Measurements from ENCODE around the gene IL10.

The IL10 gene

GRCh38 chr1:206772243-206772937, at the start of gene IL10:
TSS of gene IL10 (minus strand) at chr1:206772494. CDS start at chr1:206772435, 59 bp downstream.
- TF ChIP-seq Cebpa-rat (IDR thresholded peaks at IDR 0.05), result peak in 4 of 11 experiments; percentile 12 to 64 (median 31); a peak in 3 of 22 replicates
- Histone ChIP-seq H3K9ac (peak within 1 kb of the TSS in 8 of 11 experiments; percentile 1 to 85 (median 78); a peak in 11 of 22 replicates), H3K4me2 (peak within 1 kb of the TSS; percentile 77 to 97 (median 87)), H3K36me3 (peaks cover 0 to 25% (median 0%) of the 10 kb centered on the region in 11 experiments; a peak in 7 of 22 replicates), H3K4me3 (peak within 1 kb of the TSS in 5 of 10 experiments; percentile 49 to 65 (median 55); a peak in 9 of 20 replicates), H3K4me1 (peaks cover 58 to 93% (median 68%) of the 10 kb centered on the region in 10 experiments), H3K27me3 (peaks cover 0 to 12% (median 0%) of the 10 kb centered on the region in 11 experiments; a peak in 3 of 22 replicates), H3K9me3 (replicated peaks in 1 of 11) (no peaks in the 10 kb centered on the region), H4K20me1 (no peaks in the 10 kb centered on the region), H3K27ac (peak within 1 kb of the TSS in 10 of 11 experiments; percentile 2 to 93 (median 68); a peak in 16 of 22 replicates)

- TF ChIP-seq Cebpa-rat (IDR thresholded peaks at IDR 0.05), result no peak
- Histone ChIP-seq H3K27ac (no peak overlapping the region), H3K4me2 (no peak overlapping the region)
Observed at GRCh38 chr1:206821493-206821892, 49.2 kb upstream of the IL10 start.

GRCh38 chr1:206816390-206817287, 44.3 kb upstream of the IL10 start:
- Histone ChIP-seq H3K4me1 (peaks cover 33 to 40% (median 37%) of the 10 kb centered on the region in 10 experiments), H3K9me3 (replicated peaks in 1 of 11) (peaks cover 16 to 23% (median 18%) of the 10 kb centered on the region in 11 experiments), H4K20me1 (no peaks in the 10 kb centered on the region), H3K4me2 (peak overlapping the region in 8 of 11 experiments; percentile 1 to 37 (median 16); a peak in 8 of 22 replicates), H3K4me3 (no peak overlapping the region), H3K27ac (no peak overlapping the region), H3K9ac (no peak overlapping the region), H3K27me3 (no peaks in the 10 kb centered on the region), H3K36me3 (peaks cover 0 to 5% (median 0%) of the 10 kb centered on the region in 11 experiments; a peak in 2 of 22 replicates)
- no peak for TF ChIP-seq Cebpa-rat (IDR thresholded peaks at IDR 0.05)

More at GRCh38 chr1:206821493-206821892, 49.2 kb upstream of the IL10 start:
- Histone ChIP-seq H3K4me1 (peaks cover 34 to 43% (median 37%) of the 10 kb centered on the region in 10 experiments), H3K36me3 (no peaks in the 10 kb centered on the region), H3K9ac (no peak overlapping the region), H3K27me3 (no peaks in the 10 kb centered on the region), H3K9me3 (replicated peaks in 1 of 11) (no peaks in the 10 kb centered on the region), H3K4me3 (no peak overlapping the region), H4K20me1 (no peaks in the 10 kb centered on the region)

- peaks cover 0 to 5% (median 0%) of the 10 kb centered on the region in 11 experiments; a peak in 2 of 22 replicates for H3K36me3 ChIP-seq
- H3K27me3 ChIP-seq, result no peaks in the 10 kb centered on the region
- H3K9ac ChIP-seq, result no peak overlapping the region
- H3K27ac ChIP-seq, result peak overlapping the region in 7 of 11 experiments; percentile 11 to 64 (median 34); a peak in 9 of 22 replicates
- H3K4me3 ChIP-seq, result no peak overlapping the region
- H3K4me2 ChIP-seq, result peak overlapping the region; percentile 38 to 70 (median 60)
- H3K4me1 ChIP-seq, result peaks cover 22 to 40% (median 34%) of the 10 kb centered on the region in 10 experiments
- no peaks in the 10 kb centered on the region for H4K20me1 ChIP-seq
- no peak for TF ChIP-seq Cebpa-rat (IDR thresholded peaks at IDR 0.05)
- H3K9me3 ChIP-seq (replicated peaks in 1 of 11), result peaks cover 20 to 35% (median 26%) of the 10 kb centered on the region in 11 experiments
Observed at GRCh38 chr1:206814716-206815341, 42.5 kb upstream of the IL10 start.

GRCh38 chr1:206812471-206812870, 40.2 kb upstream of the IL10 start:
- no peak for TF ChIP-seq Cebpa-rat (IDR thresholded peaks at IDR 0.05)
- Histone ChIP-seq H4K20me1 (no peaks in the 10 kb centered on the region), H3K9ac (no peak overlapping the region), H3K4me1 (peaks cover 23 to 48% (median 37%) of the 10 kb centered on the region in 10 experiments), H3K4me2 (0 out of 22 replicates have a peak overlapping the region, but pooled peaks of 1 of the 11 experiments have one; percentile 9), H3K27ac (no peak overlapping the region), H3K36me3 (peaks cover 0 to 5% (median 0%) of the 10 kb centered on the region in 11 experiments; a peak in 2 of 22 replicates), H3K4me3 (no peak overlapping the region), H3K27me3 (no peaks in the 10 kb centered on the region), H3K9me3 (replicated peaks in 1 of 11) (peaks cover 20 to 35% (median 26%) of the 10 kb centered on the region in 11 experiments)

GRCh38 chr1:206809504-206810084, 37.3 kb upstream of the IL10 start:
- Histone ChIP-seq H3K9me3 (replicated peaks in 1 of 11) (peaks cover 20 to 35% (median 26%) of the 10 kb centered on the region in 11 experiments), H3K9ac (no peak overlapping the region), H3K4me1 (peaks cover 17 to 32% (median 22%) of the 10 kb centered on the region in 10 experiments), H3K4me3 (no peak overlapping the region), H3K4me2 (no peak overlapping the region), H3K27me3 (no peaks in the 10 kb centered on the region), H4K20me1 (no peaks in the 10 kb centered on the region), H3K27ac (no peak overlapping the region), H3K36me3 (peaks cover 0 to 5% (median 0%) of the 10 kb centered on the region in 11 experiments; a peak in 2 of 22 replicates)
- peak in 1 of 11 experiments; percentile 14; a peak in 1 of 22 replicates for TF ChIP-seq Cebpa-rat (IDR thresholded peaks at IDR 0.05)

- no peak overlapping the region for H3K27ac ChIP-seq
- H3K4me1 ChIP-seq, result peaks cover 11 to 29% (median 20%) of the 10 kb centered on the region in 10 experiments
- H3K4me2 ChIP-seq, result peak overlapping the region in 1 of 11 experiments; percentile 14; a peak in 1 of 22 replicates
- no peak overlapping the region for H3K4me3 ChIP-seq
- no peaks in the 10 kb centered on the region for H4K20me1 ChIP-seq
- peaks cover 20 to 32% (median 25%) of the 10 kb centered on the region in 11 experiments for H3K9me3 ChIP-seq (replicated peaks in 1 of 11)
- H3K9ac ChIP-seq, result no peak overlapping the region
- peaks cover 0 to 5% (median 0%) of the 10 kb centered on the region in 11 experiments; a peak in 2 of 22 replicates for H3K36me3 ChIP-seq
- H3K27me3 ChIP-seq, result no peaks in the 10 kb centered on the region
- TF ChIP-seq Cebpa-rat (IDR thresholded peaks at IDR 0.05), result no peak
Observed at GRCh38 chr1:206808615-206809014, 36.3 kb upstream of the IL10 start.

GRCh38 chr1:206805357-206805756, 33.1 kb upstream of the IL10 start:
- peaks cover 32 to 54% (median 41%) of the 10 kb centered on the region in 10 experiments for H3K4me1 ChIP-seq
- H4K20me1 ChIP-seq, result no peaks in the 10 kb centered on the region
- no peaks in the 10 kb centered on the region for H3K9me3 ChIP-seq (replicated peaks in 1 of 11)
- no peak overlapping the region for H3K4me2 ChIP-seq
- H3K9ac ChIP-seq, result no peak overlapping the region
- H3K27ac ChIP-seq, result no peak overlapping the region
- no peaks in the 10 kb centered on the region for H3K36me3 ChIP-seq
- no peak overlapping the region for H3K4me3 ChIP-seq
- no peaks in the 10 kb centered on the region for H3K27me3 ChIP-seq
- no peak for TF ChIP-seq Cebpa-rat (IDR thresholded peaks at IDR 0.05)
